Esophagus (tissue), 2 donors: ENCODE results near the gene NCOA3. TPM values are rescaled to one million over a fixed set of nuclear protein-coding genes. Genes with fewer than 3 reads are reported as not detected.
"Not testable (repeated sequence)": the region's sequence is repeated elsewhere in the genome, so short reads cannot be mapped to it uniquely, and the experiment has no call there.

ENCODE experiments used
- H3K27ac ChIP-seq, 2 donors: one replicate each; pipeline ENCODE4 v1.5.1; 2013; ENCODE audit warnings: low read depth in 2 of 2, mild to moderate bottlenecking in 2 of 2, inconsistent platforms in 1 of 2, low read length in 1 of 2, moderate library complexity in 1 of 2
- H3K27me3 ChIP-seq, 2 donors: one replicate each; pipeline ENCODE4 v1.6.1; 2013; ENCODE audit warnings: low read length in 2 of 2, control low read depth in 1 of 2, mild to moderate bottlenecking in 1 of 2; ENCODE audit not compliant: insufficient read depth in 2 of 2, control insufficient read depth in 1 of 2
- H3K36me3 ChIP-seq, 2 donors: one replicate each; pipeline ENCODE4 v1.6.1; 2013; ENCODE audit warnings: low read length in 1 of 2; ENCODE audit not compliant: control insufficient read depth in 2 of 2, insufficient read depth in 2 of 2
- H3K4me1 ChIP-seq, 2 donors: one replicate each; pipeline ENCODE4 v1.6.1; 2013; ENCODE audit warnings: low read length in 1 of 2; ENCODE audit not compliant: control insufficient read depth in 2 of 2, insufficient read depth in 2 of 2
- H3K4me3 ChIP-seq, 2 donors: one replicate each; pipeline ENCODE4 v1.5.1; 2013; ENCODE audit warnings: low read length in 2 of 2, mild to moderate bottlenecking in 2 of 2, low read depth in 1 of 2, moderate library complexity in 1 of 2
- H3K9me3 ChIP-seq, 2 donors: one replicate each; pipeline ENCODE4 v1.6.1; 2013; ENCODE audit warnings: mild to moderate bottlenecking in 2 of 2, low read depth in 1 of 2, low read length in 1 of 2, moderate library complexity in 1 of 2; ENCODE audit not compliant: control insufficient read depth in 2 of 2, insufficient read depth in 1 of 2
- WGBS, 2 donors: extraction: QIAGEN DNeasy Blood & Tissue Kit; methylation state at CpG; one replicate each; pipeline ENCODE4 v1.1.7; 2013; 5-methylcytosine and 5-hydroxymethylcytosine counted together
- polyA plus RNA-seq, 2 donors: library from polyadenylated mRNA; stranded (reverse); fragments of 200-250 nt; gene quantifications; one replicate each; pipeline ENCODE4 v1.2.3, GENCODE V29; 2013
- donor health status: healthy with polysubstance abuse.
- donor health status: Bipolar disorder and iron deficiency.

Gene NCOA3
- polyA plus RNA-seq, 2 donors, result 7.2 to 7.8 TPM

DNA sequence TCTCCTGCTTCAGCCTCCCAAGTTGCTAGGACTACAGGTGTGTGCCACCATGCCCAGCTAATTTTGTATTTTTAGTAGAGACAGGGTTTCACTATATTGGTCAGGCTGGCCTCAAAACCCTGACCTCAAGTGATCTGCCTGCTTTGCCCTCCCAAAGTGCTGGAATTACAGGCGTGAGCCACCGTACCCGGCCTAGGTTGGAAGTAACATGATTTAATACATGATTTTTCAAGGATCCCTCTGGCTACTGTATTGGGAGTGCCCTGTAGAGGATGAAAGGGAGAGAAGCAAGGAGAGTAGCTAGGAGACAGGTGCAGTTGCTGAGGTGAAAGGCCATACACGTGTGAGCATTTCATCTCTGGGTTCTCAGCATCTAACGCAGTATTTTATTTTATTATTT lies 2.6 kb upstream of the NCOA3 start:
- no peaks in the 10 kb centered on the region for H3K36me3 ChIP-seq
- H3K9me3 ChIP-seq, result no peaks in the 10 kb centered on the region
- H3K27ac ChIP-seq, result no peak overlapping the region
- H3K4me1 ChIP-seq, result no peaks in the 10 kb centered on the region
- H3K27me3 ChIP-seq, result no peaks in the 10 kb centered on the region
- 91 to 96% methylated on average over 5 of the region's 5 CpGs for WGBS, 2 donors
- no peak overlapping the region for H3K4me3 ChIP-seq

DNA sequence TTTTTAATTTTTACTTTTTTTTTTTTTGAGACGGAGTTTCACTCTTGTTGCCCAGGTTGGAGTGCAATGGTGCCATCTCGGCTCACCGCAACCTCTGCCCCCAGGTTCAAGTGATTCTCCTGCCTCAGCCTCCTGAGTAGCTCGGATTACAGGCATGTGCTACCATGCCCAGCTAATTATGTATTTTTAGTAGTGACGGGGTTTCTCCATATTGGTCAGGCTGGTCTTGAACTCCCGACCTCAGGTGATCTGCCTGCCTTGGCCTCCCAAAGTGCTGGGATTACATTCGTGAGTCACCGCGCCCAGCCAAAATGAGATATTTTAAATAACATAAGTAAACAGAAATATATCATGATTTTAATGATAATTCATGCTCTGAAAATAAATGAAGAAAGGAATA lies 1.6 kb upstream of the NCOA3 start:
- H3K36me3 ChIP-seq, H3K27ac ChIP-seq, H3K9me3 ChIP-seq, H3K4me1 ChIP-seq, H3K27me3 ChIP-seq, H3K4me3 ChIP-seq: not testable (repeated sequence)
- 94 to 95% methylated on average over 9 of the region's 9 CpGs for WGBS, 2 donors

DNA sequence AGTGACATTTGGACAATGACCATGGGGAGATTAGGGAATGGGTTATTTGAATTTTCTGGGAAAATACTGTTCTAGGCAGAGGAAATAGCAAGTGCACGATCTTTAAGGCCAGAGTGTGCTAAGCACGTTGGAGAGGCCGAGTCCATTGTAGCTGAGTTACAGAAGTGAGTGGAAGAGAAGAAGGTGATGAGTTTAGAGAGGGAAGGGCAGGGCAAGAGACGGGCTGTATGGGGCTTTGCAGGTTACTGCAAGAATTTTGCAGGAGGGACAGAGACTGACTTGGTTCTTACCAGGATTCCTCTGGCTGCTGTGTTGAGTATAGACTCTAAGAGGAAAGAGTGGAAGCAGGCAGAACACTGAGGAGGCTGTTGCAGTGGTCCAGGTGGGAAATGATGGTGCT lies 1.1 kb upstream of the NCOA3 start:
- Histone ChIP-seq H3K4me3 (no peak overlapping the region), H3K27ac (peak overlapping the region; percentile 4 to 53), H3K4me1 (no peaks in the 10 kb centered on the region), H3K36me3 (no peaks in the 10 kb centered on the region), H3K9me3 (no peaks in the 10 kb centered on the region), H3K27me3 (no peaks in the 10 kb centered on the region)
- 61 to 64% methylated on average over 4 of the region's 4 CpGs for WGBS, 2 donors

DNA sequence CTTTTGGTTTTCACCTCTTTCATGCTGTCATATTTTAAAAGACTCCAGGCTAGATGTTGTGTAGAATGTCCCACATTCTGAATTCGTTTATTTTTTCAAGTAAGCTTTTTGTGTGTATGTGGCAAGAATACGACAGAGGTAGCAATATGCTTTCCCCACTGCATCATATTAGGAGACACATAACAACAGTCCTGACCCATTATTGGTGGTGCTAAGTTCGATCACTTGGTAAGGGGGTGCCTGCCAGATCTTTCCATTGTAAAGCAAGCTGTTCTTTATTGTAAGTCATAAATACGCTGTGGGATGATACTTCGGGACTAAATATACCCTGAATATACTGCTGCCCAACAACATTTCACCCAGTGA lies 588 bp upstream of the NCOA3 start:
- no peaks in the 10 kb centered on the region for H3K4me1 ChIP-seq
- 12 to 15% methylated on average over 5 of the region's 5 CpGs for WGBS, 2 donors
- H3K36me3 ChIP-seq, result no peaks in the 10 kb centered on the region
- peak overlapping the region; percentile 92 to 93 for H3K27ac ChIP-seq
- H3K4me3 ChIP-seq, result peak overlapping the region; percentile 68 to 89
- H3K9me3 ChIP-seq, result no peaks in the 10 kb centered on the region
- no peaks in the 10 kb centered on the region for H3K27me3 ChIP-seq

DNA sequence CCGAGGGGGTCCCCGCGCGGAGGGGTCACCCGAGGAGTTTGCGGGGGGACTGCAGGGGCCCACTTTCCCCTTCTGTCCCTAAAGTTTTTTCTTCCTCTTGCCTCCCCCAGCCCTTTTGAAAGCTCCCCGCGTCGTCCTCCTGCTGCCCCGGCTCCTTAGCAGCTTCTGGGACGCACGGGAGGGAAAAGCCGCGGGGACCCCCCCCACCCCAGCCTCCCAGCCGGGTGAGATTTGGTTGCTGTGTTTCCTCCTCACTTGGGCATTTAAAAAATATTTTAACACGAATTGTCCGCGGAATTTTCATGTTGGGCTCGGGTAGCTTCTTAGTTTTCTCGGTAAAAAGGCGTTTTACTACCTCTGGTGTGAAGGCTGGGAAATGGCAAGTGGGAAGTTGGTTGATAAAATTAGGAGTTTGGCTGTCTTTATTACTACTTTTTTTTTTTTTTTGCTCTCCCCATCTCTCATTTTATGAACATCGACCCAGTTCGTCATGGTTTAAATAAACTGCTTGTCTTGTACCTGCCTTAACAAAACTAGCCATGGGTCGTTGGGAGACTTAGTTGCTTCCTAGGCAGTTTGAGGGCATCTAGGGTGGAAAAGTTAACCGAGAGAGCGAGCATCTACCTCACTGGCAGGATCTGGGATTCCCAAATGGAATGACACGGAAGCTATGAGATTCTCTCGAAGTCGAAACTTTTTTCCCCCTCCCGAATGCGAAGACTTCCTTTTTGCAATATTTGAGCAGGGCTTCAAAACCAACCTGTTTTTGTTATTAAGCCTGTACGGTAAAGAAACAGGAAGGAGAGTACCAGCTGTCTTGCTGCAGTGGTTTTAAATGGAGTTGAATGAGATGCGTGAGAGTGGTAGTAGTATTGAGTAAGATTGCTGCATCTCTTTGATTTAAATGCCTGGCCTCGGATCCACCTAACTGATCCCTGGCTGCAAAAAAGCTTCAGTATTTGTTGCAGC lies 868 bp downstream of the NCOA3 start:
- Histone ChIP-seq H3K4me3 (peak overlapping the region; percentile 68 to 89), H3K4me1 (peaks cover 0 to 2% of the 10 kb centered on the region in 2 donors), H3K27ac (peak overlapping the region; percentile 92 to 93), H3K27me3 (no peaks in the 10 kb centered on the region), H3K9me3 (no peaks in the 10 kb centered on the region), H3K36me3 (no peaks in the 10 kb centered on the region)
- 0 to 1% methylated on average over 28 to 34 of the region's 34 CpGs for WGBS, 2 donors

DNA sequence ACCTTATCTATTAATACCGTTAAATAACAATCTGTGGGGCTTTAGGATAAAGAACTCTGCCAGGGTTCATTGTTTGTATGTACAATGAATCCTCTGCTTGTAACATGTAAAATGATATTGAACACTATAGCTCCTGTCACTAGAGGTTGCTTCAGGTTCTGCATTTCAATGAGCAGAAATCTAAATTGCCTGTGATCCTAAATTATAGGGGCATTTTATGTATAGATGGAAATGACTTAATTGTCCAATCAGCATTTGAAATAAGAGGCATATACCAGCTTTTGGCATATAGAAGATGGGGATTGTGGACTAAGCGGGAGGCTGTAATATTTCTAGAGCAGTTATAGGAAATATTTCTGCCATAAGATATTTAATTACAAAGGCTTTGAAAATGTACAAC lies 2.0 kb downstream of the NCOA3 start:
- no peaks in the 10 kb centered on the region for H3K27me3 ChIP-seq
- no peaks in the 10 kb centered on the region for H3K36me3 ChIP-seq
- peaks cover 0 to 2% of the 10 kb centered on the region in 2 donors for H3K4me1 ChIP-seq
- H3K27ac ChIP-seq, result no peak overlapping the region
- 51 to 57% methylated on average over 2 of the region's 2 CpGs for WGBS, 2 donors
- no peaks in the 10 kb centered on the region for H3K9me3 ChIP-seq
- peak overlapping the region in 1 of 2 donors; percentile 68 for H3K4me3 ChIP-seq

DNA sequence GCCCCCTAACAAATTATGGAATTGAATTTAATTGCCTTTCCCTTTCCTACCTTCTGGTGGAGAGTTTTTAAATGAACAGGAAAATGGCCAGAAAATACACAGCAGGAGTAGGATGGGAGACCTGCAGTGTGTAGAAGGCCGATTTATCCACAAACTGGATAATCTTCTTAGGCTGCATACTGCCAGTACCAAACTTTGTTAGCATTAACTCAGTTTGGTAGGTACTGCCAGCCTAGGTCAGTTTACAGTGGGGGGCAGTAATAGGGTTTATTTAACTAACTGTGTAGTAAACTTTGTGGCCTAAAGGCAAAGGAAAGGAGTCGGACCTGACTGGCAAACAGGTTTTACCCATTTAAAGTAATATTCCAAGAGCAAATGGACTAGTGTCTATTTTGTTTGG lies 4.6 kb downstream of the NCOA3 start:
- H3K4me1 ChIP-seq, result peaks cover 0 to 2% of the 10 kb centered on the region in 2 donors

DNA sequence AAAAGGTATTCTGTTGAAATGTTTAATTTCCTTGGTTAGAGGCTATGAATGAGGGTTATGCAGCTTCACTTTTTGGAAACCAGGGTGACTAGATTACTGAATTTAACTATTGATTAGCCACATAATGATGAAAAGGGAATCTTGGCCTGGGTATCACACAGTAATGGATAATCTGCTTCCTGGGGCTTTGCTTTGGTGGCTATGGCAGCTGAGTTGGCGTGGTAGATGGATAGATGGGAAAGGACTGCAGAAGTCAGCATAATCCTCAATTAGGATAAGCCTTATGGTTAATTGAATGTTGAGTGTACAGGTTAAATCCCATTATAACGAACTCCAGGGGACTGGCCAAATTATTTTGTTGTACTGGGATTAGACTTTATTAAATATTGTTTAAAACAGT lies 5.2 kb downstream of the NCOA3 start:
- no peak overlapping the region for H3K27ac ChIP-seq
- H3K9me3 ChIP-seq, result no peaks in the 10 kb centered on the region
- peaks cover 0 to 2% of the 10 kb centered on the region in 2 donors for H3K4me1 ChIP-seq
- no peak overlapping the region for H3K4me3 ChIP-seq
- 25 to 72% methylated on average over 2 of the region's 2 CpGs for WGBS, 2 donors
- no peaks in the 10 kb centered on the region for H3K27me3 ChIP-seq
- no peaks in the 10 kb centered on the region for H3K36me3 ChIP-seq

More for the DNA sequence above, 4.6 kb downstream of the NCOA3 start:
- H3K27me3 ChIP-seq, result no peaks in the 10 kb centered on the region
- 52 to 65% methylated on average over 2 of the region's 2 CpGs for WGBS, 2 donors
- H3K36me3 ChIP-seq, result no peaks in the 10 kb centered on the region
- no peaks in the 10 kb centered on the region for H3K9me3 ChIP-seq
- no peak overlapping the region for H3K4me3 ChIP-seq
- H3K27ac ChIP-seq, result no peak overlapping the region

DNA sequence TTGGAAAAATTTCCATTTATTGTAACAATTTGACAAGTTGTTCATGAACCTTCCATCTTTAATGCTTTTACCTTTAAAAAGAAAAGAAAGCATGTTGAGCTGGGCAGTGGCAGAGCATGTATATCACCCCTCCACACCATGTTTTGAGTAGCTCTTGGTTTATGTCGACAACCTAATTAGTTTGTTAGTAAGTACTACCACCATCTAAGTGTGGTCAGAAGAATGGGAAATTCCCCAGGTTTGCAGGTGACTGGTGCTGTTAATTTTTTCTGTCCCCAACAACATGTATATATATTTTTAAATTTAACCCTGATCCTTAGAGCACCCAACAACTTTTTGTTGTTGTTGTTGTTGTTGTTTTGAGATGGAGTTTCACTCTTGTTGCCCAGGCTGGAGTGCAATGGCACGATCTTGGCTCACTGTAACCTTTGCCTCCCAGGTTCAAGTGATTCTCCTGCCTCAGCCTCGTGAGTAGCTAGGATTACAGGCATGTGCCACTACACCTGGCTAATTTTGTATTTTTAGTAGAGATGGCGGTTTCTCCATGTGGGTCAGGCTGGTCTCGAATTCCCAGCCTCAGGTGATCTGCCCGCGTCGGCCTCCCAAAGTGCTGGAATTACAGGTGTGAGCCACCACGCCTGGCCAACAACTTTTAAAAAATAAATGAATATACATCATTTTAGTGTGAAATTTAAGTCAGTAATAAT lies 5.7 kb downstream of the NCOA3 start:
- not testable (repeated sequence) for H3K4me3 ChIP-seq, H3K9me3 ChIP-seq, H3K27ac ChIP-seq, H3K27me3 ChIP-seq, H3K36me3 ChIP-seq, H3K4me1 ChIP-seq
- 93 to 94% methylated on average over 9 of the region's 9 CpGs for WGBS, 2 donors
